ENCODE measurements around the gene ATF3.
A peak's percentile ranks its signal among the peaks of the same experiment; 100 is the strongest.
"Not testable (repeated sequence)": the region's sequence is repeated elsewhere in the genome, so short reads cannot be mapped to it uniquely, and the experiment has no call there.

The ATF3 gene

DNA sequence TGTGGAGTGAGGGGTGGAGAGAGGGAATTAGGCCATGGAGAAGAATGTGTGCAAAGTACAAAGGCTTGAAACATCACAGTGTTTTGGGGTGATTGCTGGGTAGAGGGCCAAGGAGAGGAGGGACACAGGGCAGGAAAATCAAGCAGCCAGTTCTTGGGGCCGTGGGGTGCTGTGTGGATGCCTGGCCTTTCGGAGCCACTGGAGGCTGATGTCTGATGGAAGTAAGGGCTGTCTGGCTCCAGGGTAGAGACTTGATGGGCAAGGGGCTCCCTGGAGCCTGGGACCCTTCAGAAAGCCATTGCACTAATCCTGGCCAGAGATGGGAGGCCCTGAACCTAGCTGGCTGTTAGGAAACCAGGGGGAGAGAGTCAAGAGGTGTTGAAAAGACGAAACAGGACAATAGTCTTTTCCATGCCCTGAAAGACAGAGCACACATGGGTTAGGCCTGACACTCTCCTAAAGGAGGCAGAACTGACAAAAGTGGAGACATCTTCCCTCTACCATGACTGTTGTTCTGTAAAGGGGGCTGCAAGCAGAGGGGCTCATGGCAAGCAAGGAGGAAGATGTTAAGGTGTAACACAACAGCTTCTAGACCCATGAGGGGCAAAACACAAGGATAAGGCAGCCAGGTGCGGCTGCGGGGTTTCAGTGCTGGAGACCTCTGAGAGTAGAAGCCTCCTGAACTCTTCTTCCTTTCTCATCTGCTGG is 21.0 kb downstream of the ATF3 start:
- no peak for DNase-seq

DNA sequence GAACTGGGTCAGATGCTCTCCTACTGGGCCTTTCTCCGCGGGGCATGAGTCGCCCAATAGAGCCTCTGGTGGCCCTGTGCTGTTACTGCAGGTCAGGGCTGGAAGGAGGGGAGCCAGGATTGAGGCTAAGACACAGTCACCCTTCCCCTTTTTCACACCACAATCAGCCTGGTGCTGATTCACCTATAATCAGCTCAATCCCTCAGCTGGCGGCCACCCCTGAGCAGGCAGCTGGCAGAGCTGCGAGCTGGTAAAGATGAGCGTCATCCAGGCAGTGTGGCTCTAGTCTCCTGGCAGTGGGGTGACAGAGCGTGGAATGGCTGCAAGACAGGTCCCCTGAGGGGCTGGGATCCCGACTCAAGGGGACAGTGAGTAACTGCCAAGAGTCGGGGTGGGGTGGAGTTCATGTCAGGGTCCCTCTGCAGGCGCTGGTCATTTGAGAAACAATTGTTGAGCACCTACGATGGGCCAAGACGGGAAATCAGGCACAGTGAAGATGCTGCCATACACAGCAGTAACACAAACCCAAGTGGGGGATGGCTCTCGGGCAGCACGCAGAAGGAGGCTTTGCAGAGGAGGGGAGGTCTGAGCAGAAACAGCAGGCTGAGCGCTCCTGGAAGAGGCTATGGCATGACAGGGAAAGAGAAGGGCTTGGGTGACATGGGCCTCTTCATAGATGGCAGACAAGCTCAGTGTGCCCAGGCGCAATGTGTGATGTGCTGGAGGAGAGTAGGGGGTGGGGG is 21.8 kb downstream of the ATF3 start:
- DNase-seq = peak; percentile 50 to 54

DNA sequence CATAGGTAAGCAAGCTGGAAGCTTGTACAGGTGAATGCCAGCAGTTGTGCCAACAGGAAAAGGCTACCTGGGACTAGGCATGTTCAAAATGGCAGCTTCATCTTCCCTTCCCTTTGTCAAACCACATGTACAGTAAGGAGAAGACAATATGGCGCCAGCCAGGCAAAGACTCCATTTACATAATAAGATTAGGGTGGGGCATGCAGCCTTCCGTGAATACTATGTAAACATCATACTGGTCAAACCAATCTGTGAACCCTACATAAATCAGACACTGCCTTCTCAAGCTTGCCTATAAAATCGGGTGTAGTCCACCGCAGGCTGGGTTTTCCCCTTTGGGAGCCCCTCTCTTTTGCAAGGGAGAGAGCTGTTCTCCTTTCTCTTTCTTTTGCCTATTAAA is 24.6 kb downstream of the ATF3 start:
- DNase-seq = no peak

- DNase-seq = no peak
Observed at GRCh38 chr1:212634252-212634651, 25.7 kb downstream of the ATF3 start.

DNA sequence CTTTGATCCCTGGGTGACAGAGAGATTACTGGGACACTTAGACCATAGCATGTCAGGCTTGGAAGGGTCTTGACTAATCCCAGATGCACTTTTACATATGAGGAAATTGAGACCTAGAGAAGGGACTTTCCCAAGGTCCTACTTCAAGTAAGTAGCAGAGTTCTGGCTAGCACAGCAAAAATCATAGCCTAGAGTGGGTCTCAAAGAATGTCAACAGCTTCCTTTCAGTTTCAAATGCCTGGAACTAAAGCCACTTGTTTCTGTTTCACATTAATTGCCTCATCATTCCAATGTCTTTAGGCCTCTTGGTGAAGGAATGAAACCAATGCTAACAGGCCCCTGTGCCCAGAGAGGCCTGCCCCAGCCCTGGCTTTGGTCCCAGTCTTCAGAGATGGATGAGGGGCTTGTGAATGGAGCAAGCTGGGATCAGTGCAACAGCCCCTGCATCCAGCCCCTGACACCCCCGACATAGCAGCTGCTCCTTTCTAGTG is 26.6 kb downstream of the ATF3 start:
- DNase-seq = no peak

DNA sequence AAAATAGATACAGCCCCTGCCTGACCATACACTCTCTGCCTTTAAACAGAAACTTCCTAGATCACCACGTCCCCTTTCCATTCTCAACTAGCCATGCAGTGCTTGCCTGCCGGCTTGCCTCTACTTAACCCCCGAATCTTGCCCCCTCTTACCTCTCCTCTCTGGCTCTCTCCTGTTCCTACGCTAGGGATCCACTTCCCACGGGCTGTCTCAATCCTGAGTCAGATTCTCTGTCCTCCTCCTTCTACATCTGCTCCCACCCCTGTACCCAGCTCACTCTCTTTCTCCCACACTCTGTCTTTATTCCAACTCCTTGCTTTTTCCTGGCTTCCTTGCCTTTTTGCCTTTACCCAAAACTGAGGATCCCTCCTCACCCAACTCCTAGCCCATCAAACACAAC is 29.3 kb downstream of the ATF3 start:
- DNase-seq = no peak

GRCh38 chr1:212638492-212639151 is 30.1 kb downstream of the ATF3 start:
- DNase-seq = no peak

DNA sequence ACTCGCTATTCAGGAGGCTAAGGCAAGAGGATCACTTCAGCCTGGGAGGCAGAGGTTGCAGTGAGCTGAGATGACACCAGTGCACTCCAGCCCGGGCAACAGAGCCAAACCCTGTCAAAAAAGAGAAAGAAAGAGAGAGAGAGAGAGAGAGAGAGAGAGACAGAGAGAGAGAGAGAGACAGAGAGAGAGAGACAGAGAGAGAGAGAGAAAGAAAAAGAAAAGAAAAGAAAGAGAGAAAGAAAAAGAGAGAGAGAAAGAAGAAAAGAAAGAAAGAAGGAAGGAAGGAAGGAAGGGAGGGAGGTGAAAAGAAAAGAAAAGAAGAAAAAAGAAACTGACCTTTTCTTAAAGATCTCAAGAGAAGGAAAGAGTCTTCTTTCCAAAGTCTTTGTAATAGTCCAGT is 31.0 kb downstream of the ATF3 start:
- not testable (repeated sequence) for DNase-seq

DNA sequence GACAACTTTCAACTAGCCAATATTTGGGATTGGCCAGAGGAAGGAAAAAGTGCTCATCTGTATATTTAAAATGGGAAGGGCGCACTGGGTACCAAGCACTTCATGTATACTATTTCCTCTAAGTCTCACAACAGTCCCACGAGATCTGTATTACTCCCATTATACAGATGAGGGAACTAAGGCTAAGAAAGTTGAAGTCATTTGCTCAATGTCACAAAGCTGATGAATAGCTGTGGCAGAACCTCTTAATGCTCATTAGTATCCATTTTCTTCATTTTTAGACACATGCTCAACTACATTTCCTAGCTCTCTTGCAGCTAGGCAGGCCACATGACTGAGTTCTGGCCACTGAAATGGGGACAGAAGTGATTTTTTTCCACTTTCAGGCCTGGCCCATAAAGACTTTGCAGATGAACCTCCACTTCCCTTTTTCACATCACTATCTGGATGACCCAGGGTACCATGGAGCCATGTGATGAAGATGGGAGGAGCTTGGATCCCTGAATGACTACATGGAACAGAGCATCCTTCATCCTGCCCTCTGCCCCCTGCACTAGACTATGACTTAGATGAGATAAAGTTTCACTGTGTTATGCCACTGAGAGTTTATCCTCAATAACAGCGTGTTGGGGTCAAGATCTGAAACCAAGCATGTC is 31.8 kb downstream of the ATF3 start:
- DNase-seq = no peak

DNA sequence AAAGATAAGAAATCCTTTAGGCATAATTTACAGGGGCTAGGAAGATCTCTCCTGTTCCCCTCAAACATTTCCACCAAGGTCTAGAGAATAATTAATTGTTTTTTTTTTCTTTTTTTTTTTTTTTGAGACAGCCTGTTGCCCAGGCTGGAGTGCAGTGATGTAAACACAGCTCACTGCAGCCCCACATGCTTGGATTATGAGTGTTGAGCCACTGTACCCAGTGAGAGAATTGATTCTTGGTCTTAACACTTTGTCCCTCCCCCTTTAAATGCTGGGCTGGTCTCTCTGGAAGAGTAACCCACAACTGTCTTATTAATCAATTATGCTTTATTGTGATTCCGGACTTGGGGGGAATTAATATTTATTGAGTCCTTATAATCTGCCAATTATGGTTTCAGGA is 33.4 kb downstream of the ATF3 start:
- DNase-seq = no peak

DNA sequence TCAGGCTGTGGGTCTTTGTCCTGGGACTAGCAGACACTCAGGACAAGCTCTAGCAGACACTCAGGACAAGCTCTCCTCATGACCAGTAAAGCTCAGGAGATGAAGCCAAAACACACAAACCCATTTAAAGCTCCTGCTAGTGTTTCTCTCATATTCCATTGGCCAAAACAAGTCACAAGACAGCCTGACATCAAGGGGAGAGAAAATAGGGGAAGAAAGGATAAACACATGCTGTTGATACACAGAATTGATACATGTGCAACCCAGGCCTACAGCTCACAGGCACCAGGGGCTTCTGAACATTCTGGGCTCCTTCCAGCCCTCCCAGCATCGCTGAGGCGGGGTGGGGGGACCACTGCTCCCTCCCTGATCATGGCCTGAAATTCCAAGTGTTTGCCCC is 35.3 kb downstream of the ATF3 start:
- no peak for DNase-seq

DNA sequence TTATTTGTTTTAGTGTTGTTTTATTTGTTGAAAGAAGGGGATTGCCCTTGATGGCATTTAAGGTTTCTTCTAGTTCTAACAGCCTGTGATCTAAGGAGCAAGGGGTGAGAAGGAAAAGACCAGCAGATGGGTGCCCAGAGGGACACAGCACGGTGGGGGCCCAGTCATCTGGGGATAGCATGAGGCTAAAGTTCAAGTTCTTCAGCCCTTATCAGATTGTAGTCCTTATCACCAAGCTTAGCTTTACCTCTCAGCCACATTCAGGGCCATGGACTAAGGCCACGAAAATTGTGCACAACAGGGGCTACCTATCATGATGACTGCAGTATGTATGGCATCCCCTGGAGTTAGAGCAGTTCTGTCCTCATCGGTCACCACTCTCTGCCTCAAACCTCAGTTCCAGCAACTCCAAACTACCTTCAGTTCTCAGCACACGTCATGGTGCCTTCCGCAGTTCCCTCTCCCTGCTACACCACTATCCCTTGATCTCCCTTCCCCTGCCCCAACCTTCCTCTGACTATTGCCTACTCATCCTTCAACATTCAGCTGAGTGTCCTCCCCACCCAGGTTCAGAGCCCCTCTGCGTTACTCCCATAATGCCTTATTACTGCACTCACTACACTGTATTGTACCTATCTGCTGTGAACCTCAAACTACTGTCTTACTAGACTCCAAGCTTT is 36.4 kb downstream of the ATF3 start:
- DNase-seq = no peak

- no peak for DNase-seq
Observed at GRCh38 chr1:212645546-212646543, 37.3 kb downstream of the ATF3 start.

GRCh38 chr1:212646588-212646987 is 38.0 kb downstream of the ATF3 start:
- no peak for DNase-seq

- no peak for DNase-seq
Observed at GRCh38 chr1:212647004-212647403, 38.4 kb downstream of the ATF3 start.

GRCh38 chr1:212648431-212648830 is 39.9 kb downstream of the ATF3 start:
- no peak for DNase-seq

DNA sequence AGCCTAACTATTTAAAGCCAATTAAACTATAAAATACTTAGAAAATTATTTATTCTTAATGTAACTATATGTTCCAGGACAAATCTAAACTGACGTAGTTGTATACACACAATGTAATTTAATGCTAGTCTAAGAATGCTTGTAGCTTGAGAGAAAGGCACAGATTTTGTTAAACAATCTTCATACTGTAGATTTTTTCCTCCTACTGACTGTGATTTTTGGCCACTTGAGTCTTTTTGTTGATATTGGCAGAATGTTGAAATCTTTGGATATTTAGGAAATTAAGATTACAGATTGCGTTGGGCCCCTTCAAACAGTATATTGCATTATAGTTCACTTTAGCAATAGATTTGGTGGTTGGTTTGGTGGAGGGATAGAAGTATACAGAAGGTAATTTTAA is 40.5 kb downstream of the ATF3 start:
- no peak for DNase-seq

- no peak for DNase-seq
Observed at GRCh38 chr1:212650228-212650627, 41.7 kb downstream of the ATF3 start.

- DNase-seq = no peak
Observed at GRCh38 chr1:212651521-212651920, 43.0 kb downstream of the ATF3 start.

DNA sequence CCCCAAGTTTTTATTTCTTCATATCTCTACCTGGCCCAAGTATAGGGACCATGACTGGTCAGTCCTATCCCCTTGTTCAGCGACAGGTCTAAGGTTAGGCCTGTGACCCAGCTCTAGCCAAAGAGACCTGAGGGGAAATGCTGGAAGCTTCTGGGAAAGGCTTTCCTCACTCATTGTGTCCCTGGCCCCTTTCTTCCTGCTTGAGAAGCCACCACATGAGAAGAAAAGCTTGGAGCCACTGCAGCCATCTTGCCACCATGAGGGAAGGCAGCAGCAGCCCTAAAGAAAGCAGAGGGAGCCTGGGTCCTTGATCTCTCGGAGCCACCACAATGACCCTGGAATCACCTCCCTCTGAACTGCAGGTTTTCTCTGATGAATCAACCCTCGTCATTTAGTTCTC is 43.4 kb downstream of the ATF3 start:
- DNase-seq = no peak

- no peak for DNase-seq
Observed at GRCh38 chr1:212652609-212653008, 44.0 kb downstream of the ATF3 start.
